Measurements from ENCODE around the gene RHEX. TPM values are rescaled to one million over a fixed set of nuclear protein-coding genes. Genes with fewer than 3 reads are reported as not detected.

The RHEX gene
- total RNA-seq, 1 experiment from 2014 or later = not detected

DNA sequence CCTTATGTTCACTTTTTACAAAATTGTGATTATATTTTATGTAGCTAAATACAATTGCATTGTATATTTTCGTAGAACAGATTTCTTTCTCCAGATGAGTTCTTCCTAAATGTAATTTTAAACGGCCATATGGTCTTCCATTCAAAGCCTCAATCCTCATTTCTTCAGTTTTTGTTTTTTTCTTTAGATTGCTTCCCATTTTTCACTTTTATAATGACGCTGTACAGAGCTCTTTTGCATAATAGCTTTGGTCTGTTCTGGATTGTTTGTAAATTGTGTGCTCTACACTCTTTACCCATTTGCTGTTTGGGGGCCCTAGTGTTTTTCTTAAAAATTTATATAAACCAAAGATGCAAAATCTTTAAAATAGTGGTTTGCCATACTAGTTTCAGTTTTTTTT, 36.4 kb downstream of the RHEX start:
- DNase-seq (ENCODE audit: low spot score) = no peak

DNA sequence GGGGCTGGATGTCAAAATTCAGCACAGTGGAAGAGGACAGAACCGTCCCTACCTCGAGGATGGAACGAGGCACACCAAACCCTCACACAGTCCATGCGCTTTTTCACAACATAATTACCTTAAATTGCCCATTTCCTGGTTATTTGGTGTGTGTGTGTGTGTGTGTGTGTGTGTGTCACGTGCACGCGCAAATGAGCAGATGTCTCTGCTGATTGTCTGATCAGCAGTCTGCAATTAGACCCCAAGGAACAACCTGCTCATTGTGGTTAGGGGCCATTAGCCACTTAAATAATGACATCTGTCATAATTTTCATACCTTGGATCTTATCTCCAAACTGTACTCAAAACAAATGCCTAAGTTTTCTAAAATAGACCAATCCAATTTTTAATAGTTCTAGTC, 41.1 kb downstream of the RHEX start:
- no peak for DNase-seq (ENCODE audit: low spot score)

DNA sequence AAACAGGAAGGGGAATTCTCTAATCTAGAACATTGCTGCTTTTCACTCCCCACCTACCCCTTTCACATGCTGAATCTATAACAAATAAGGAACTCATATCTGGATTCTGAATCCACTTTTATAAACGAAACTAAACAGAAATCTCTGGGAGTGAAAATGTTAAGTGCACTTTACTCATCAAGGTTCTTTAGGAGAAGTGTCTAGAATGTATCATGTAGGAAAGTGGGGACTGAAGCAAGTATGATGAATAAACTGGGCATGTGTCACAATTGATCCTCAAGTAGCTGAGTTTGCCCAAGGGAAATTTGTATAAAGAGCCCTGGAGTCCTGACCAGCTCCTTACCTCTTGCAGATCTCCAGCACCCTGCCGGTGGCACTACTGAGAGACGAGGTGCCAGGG, 44.4 kb downstream of the RHEX start:
- no peak for DNase-seq (ENCODE audit: low spot score)

DNA sequence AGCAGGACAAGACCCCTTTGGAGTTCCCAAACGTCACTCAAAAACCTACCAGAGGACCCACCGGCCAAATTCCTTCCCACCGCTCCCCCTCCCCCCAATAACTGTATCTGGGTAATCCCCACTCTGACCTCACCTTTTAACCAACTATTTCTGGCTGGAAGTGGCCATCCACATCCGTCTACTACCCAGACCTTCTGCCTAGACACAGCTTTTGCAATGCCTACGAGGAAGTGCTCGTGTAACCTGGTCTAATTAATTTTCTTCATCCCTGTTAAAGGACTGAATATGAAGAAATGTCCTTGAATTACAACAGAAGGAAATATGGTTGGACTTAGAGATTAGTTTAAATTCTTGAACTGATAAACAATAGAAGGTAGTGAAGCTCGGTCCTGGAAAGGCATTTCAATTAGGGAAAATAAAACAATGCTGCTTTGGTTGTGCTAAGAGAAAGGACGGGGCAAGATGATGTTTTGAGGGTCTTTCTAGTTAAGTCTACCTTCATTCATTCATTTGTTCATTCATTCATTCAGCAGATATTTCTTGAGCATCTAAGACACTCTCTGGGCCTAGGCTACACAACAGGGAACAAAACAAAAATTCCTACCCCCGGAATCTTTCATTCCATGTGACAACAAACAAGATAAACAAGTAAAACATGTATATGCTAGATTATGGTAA, 45.4 kb downstream of the RHEX start:
- DNase-seq (ENCODE audit: low spot score) = no peak

DNA sequence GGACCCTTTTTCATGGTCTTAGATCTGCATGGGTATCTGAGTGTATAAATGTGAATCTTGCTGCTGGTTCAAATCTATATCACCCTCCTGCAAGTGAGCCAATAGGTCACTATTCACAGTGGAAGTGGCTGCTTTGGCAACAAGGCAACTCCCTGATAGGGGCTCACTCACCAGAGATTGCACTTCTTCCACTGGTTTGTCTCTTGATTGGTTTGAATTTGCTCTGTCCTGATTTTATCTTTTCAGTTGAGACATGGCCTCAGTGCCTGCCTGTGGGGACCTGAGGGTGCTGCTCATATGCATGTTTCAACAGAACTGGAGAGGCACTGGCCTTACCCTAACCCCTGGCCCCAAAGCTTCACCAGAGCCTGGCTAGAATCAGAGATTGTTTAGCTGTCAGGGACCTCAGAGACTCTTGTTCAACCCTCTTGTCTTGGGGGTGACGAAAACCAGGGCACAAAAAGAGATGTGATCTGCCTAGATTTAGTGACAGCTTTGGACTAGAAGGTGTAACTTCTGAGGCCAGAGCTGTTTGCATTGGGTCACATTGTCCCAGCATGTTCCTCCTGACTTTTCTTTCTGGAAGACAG, 47.3 kb downstream of the RHEX start:
- DNase-seq (ENCODE audit: low spot score) = no peak

DNA sequence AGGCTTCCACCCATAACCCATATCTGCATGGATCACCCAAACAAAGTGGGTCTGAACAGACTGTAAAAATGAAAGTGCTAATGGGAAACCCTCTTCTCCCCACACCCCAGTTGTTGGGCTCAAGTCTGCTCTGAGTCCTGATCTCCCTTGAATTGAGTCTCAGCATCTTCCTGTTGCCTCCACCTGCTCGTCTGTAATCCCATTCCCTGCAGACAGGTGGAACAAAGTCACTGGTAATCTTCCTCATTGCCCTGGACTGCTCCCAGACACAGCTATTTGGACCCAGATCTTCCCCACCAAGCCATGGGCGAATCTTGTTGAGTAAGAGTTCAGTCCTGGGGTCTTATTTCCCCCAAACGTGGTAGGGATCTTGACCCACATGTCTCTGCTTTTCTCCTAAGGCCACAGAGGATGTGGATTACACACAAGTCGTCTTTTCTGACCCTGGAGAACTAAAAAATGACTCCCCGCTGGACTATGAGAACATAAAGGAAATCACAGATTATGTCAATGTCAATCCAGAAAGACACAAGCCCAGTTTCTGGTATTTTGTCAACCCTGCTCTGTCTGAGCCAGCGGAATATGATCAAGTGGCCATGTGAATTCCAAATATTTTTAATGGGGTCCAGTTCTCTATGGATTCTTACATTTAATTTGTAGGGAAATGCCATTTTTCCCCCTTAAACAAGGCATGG, 48.5 kb downstream of the RHEX start:
- DNase-seq (ENCODE audit: low spot score) = no peak

DNA sequence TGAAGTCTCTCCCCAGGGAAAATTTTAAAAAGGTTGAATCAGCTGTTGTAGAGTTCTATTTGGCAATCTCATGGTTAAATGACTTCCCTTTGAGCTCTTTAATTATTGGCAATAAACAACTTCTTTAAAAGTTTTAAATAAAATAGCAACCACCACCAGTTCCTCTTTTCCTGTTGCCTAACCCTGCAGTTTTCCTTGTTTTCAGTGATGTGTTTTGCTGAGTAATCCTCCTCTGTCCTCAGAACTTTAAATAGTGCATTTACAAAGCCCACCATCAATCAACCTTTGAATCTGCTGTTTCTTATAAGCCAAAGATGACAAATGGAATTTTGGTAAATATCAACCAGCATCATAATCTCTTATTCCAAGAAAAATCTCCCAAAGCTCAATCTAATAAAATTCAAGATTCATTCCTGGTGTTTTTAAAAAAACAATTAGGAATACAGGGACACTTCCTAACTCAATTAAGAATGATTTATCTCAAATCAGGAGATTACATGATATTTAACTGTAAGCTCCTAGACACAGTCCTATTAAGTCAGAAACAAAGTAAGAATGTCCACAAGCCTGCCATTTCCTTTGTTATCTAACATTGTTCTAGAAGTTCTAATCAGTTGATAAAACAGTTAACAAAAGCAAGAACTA, 49.4 kb downstream of the RHEX start:
- no peak for DNase-seq (ENCODE audit: low spot score)

DNA sequence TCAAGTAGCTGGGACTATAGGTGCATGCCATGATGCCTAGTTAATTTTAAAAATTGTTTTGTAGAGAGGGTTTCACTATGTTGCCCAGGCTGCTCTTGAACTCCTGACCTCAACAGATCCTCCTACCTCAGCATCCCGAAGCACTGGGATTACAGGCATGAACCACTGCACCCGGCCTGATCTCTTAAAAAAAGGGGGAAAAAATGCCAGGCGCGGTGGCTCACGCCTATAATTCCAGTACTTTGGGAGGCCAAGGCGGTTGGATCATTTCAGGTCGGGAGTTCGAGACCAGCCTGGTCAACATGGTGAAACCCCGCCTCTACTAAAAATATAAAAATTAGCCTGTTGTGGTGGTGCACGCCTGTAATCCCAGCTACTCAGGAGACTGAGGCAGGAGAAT, 51.0 kb downstream of the RHEX start:
- no peak for DNase-seq (ENCODE audit: low spot score)

DNA sequence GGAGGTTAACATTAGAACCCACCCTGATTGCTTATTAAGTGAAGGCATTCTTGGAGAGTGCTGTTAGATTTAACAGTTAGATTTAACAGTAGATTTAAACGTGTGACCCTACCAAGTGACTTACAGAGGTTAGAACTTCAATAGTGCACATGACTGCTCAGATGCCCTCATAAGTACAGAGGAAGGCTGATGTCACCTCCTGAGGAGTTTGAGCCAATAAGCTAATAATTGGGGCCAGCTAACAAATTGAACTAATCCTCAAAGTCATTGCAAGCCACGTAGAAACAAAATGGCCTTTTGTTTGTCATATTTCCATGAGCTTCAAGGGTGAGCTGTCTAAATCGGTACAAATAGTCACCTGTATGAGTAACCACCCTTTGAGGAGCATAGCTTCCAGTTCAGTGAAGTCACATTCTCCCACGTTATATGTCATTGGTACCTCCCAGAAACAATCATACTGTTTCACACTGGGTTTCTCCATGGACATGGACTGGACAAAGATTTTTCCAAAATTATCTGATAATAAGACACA, 52.6 kb downstream of the RHEX start:
- no peak for DNase-seq (ENCODE audit: low spot score)

DNA sequence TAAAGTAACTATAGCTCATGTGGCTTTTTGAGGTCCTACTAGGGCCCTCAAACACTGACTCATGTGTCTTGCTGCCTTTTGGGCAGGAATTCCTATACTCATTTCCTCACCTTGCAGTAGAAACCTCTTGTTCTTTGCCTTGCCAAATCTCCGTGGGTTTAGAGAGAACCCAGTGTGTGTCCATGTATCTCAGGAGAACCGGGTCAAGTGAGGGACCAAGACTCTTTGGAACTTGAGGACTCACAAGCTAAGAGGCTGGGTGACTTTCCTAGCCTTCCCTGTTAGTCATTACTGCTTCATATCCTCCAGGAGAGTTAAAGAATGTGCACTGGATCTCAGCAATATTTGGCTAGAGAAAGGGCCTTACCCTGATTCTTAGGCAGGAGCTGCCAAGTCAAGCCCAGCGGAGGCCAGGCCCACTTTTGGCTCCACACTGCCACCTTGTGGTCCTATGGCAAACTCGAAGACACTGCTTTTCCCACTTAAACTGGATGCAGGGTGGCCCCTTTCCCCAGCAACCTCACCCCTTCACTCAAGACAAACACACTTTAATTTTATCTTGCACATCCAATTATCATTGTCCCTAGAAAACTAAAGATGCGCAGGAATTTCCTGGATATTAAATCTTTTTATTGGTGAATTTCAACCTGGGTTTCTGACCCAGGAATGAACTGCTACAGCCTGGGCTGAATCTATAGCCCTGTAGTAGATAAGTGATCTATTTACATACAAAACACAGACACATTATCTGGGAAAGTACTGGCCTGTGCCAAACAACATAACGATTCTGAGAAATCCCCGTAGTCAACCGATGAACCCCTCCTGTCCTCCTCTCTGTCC, 53.6 kb downstream of the RHEX start:
- DNase-seq (ENCODE audit: low spot score) = peak; percentile 70

DNA sequence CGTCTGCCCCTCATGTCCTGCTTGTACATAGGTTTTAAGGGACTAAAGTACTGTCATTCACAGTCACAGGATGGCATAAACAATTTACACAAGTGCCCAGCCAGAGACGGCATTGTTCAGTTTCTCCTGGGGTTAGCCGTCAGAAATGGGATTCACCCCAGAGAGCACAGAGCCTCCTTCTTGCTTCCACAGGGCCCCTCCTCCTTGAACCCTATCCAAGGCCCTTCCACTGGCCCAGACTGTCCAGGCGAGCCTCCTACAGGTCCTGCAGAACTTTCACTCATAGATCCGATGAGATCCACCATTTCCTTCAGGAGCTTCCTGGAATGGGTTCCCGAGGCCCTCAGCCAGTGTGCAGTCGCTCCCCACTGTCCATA, 54.2 kb downstream of the RHEX start:
- no peak for DNase-seq (ENCODE audit: low spot score)

DNA sequence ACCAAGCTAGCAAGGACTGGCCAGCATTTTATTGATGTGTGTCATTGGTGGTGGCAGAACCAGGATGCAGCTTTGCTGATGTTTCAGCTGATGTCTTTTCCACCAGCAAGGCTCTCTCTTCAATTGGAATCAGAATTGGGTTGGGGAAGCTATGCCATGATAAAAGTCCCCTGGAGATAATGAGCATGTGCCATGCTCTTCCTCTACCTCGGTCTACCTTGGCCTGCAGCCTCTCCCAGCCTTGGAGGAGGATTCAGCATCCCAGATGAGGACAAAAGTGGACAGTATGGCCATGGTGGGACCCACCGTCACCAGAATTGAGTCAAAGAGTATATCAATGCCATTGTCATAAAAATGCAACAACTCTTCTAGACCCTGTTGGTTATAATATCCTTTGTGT, 55.7 kb downstream of the RHEX start:
- no peak for DNase-seq (ENCODE audit: low spot score)

DNA sequence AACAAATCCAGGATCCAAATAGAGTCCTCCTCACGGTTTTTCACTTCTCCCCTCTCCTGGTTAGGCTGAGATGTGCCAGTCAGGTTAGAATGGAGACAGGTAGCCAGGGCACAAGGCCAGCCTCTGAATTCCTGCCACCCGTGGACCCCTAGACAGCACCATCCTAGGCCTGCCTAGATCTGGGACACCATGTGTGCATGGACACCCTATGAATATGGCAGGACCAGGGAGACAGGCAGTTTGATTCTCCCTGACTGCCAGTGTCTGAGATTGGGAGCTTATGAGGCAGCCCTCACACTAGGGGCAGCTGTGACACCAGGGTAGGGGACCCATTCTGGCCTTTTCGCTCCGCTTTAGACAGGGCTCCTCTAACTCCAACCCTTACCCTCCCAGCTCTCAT, 56.7 kb downstream of the RHEX start:
- no peak for DNase-seq (ENCODE audit: low spot score)

DNA sequence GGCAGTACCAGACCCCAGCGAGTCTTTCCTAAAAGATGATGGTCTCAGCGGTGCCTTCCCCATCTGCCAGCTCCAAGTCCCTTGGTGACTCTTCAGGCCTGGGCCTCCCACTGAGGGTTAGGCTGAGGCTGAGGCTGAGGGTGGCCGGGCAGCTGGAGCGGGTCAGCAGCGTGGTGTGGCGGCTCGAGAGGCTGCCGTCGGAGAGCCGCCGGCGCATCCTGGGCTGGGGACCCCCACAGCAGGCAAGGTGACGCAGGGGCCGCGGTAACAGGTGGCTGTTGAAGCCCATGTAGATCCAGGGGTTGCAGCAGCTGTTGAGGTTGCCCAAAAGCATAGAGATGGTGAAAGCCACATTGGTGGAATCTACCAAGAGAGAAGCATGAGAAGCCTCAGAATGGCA, 57.2 kb downstream of the RHEX start:
- DNase-seq (ENCODE audit: low spot score) = no peak

DNA sequence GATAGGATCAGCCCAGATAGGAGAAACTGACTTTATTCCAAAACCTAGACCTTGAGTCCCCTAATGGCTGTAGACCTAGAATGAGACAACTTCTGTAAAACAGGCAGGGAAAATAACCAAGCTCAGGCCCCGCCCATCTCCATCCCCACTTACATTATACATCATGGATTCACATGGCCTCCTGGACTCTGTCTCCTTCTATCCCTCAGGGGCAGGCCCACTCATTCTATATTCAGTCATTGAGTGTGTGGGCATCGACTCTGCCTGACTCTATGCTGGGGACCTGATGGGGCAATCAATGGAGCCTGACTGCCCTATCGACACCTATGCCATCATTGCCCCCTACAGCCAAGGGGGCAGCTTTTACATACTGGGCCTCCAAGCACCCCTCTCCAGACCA, 57.8 kb downstream of the RHEX start:
- DNase-seq (ENCODE audit: low spot score) = no peak

DNA sequence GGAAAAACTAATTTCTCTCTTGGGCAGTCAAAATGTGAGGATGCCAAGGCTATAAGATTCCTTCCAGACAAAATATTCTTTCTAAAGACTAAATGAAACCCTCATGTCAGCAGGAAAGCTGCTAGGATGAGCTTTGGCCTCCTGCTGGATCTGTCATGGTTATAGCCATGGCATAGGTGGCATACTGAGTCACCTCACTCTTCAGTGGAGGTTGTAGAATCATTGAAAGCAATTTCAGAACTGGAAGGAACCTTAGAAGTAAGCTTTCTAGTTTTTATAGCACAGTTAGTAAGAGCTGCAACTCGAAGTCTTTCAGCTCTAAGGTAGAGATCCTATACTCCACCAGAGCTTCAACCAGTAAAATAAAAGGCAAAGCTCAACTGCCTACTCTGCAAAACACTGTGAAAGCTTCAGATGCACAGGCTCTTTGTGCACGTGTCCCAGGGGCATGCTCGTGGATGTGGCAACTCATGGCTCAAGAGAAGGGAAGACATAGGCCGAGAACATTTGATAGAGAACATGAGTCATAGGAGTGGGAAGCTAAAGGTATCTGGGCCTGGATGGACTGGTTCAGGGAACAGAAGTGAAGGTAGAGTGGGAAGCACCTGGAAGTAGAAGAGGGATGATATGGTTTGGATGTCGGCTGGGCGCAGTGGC, 58.4 kb downstream of the RHEX start:
- no peak for DNase-seq (ENCODE audit: low spot score)

DNA sequence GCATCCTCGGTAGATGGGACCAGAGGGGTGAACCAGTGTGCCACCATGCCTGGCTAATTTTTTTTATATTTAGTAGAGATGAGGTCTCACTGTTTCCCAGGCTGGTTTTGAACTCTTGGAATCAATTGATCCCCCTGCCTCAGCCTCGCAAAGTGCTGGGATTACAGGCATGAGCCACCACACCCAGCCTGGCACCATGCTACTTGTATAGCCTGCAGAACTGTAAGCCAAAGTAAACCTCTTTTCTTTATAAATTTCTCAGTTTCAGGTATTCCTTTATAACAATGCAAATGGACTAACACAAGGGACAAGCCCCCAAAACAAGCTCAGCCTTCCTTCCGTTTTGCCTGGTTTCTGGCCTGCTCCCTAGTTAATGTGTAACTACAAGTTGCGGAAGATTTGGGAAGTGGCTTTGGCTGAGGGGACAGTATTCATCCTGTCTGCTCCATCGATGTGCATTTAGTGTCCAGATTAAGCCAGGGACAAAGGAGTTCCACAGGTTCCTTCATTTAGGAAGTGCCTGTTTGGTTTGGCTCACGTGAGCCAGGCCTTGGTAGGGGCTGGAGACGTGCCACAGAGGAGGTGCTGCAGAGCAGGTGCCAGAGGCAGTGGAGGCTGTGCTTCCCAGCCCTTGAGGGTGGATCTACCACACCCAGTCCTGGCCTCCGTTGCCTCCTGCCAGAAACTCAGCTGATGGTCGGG, 59.8 kb downstream of the RHEX start:
- no peak for DNase-seq (ENCODE audit: low spot score)

DNA sequence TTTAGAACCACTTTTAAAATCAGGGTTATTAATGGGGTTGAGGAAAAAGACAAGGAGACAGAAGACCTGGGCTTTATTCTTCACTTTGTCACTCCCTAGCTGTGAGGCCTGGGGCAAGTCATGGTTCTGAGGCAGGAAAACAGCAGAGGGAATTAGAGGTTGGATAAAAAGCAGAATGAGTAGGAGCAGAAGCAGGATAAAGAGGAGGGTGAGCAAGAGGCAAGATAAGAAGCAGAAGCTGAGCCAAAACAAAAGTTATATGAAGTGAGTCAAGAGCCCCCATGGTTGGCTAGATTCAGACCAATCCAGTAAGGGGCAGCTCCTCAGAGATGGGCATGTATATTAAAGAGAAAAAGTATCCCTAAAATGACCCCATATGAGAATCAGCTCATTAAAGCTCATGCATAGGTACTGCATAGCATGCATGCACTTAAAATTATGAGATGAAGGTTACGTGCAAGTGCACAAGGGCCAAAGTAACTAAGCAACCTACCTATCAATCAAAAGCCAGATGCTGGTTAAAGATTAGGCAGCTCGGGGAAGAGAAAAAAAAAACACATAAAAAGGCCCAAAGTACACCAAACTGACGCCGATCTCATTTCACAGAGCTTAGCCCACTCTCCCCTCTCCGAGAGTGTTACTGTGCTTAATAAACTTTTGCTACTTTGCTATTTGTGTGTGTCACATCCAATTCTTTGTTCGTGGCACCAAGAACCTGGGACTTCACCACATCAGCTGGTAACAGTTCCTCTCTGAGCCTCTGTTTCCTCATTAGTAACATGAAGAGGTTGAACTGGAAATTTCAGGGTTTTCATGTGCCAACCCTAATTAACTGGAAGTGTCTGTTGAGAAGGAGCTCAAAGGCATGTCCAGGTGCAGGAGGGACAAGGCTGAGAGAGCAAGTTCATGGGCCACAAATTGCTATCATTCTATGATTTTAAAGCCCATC, 62.0 kb downstream of the RHEX start:
- no peak for DNase-seq (ENCODE audit: low spot score)

DNA sequence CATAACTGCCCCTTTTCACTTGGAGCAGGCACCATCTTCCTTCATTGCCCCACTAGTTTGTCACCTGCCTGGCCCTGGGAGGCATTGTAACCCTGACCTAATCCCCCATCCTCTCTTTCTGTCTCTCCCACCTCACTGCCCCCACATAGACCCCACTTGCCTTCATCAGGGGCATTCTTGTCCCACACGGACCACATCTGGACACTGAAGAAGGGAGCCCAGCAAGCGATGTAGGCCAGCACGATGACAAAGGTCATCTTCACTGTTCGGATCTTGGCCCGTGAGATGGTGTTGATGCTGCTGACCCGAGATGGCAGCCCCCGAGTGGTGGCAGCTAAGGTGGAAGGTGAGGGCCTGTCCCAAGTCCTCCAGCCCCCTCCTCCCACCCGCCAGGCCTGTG, 62.8 kb downstream of the RHEX start:
- DNase-seq (ENCODE audit: low spot score) = no peak
